Neural cell (in vitro differentiated cells): Measurements from ENCODE around the gene NOTUM. TPM values are rescaled to one million over a fixed set of nuclear protein-coding genes. Genes with fewer than 3 reads are reported as not detected.

Experiments used
- H2AFZ ChIP-seq: fragments of 200-600, 300-800 bp; sonication (generic), shearing (Covaris generic); 2 replicates; pipeline ENCODE4 v1.6.0; 2014; ENCODE audit warnings: low read depth, mild to moderate bottlenecking, antibody characterized with exemption, low read length, moderate library complexity
- H3F3A ChIP-seq: fragments of 200-600 bp; shearing (Covaris generic); 2 replicates; pipeline ENCODE4 v1.6.1; 2016; ENCODE audit warnings: mild to moderate bottlenecking, moderate library complexity, mixed read lengths, antibody characterized with exemption, low read length; ENCODE audit not compliant: insufficient read depth, poor library complexity, severe bottlenecking
- H3K27ac ChIP-seq: fragments of 200-600, 300-800 bp; sonication (generic), shearing (Covaris generic); 2 replicates; pipeline ENCODE4 v1.5.1; 2014; ENCODE audit warnings: mild to moderate bottlenecking, low read length, moderate library complexity
- H3K27me3 ChIP-seq: fragments of 300-800, 200-600 bp; sonication (generic), shearing (Covaris generic); 2 replicates; pipeline ENCODE4 v1.6.0; 2014; ENCODE audit warnings: mild to moderate bottlenecking, low read depth, low read length, moderate library complexity; ENCODE audit not compliant: insufficient read depth
- H3K36me3 ChIP-seq: fragments of 300-800, 200-600 bp; sonication (generic), shearing (Covaris generic); 2 replicates; pipeline ENCODE4 v1.5.1; 2014; ENCODE audit warnings: mild to moderate bottlenecking, antibody characterized with exemption, low read length, moderate library complexity; ENCODE audit not compliant: insufficient read depth
- H3K4me2 ChIP-seq: fragments of 300-800, 200-600 bp; sonication (generic), shearing (Covaris generic); 2 replicates; pipeline ENCODE4 v1.6.0; 2014; ENCODE audit warnings: mild to moderate bottlenecking, low read length
- H3K4me3 ChIP-seq: fragments of 300-800, 200-600 bp; sonication (generic), shearing (Covaris generic); 2 replicates; pipeline ENCODE4 v1.5.1; 2014; ENCODE audit warnings: mild to moderate bottlenecking, low read length, moderate library complexity
- H3K79me2 ChIP-seq: fragments of 200-600 bp; shearing (Covaris generic); replicated peaks from 2 replicates; pipeline ENCODE4 v1.6.0; 2014; ENCODE audit warnings: mild to moderate bottlenecking, low read length, moderate library complexity; ENCODE audit not compliant: insufficient read depth
- H3K9ac ChIP-seq: fragments of 300-800, 200-600 bp; sonication (generic), shearing (Covaris generic); 2 replicates; pipeline ENCODE4 v1.6.1; 2016; ENCODE audit warnings: mild to moderate bottlenecking, low read length, mixed read lengths
- H3K9me2 ChIP-seq: fragments of 200-600 bp; shearing (Covaris generic); 2 replicates; pipeline ENCODE4 v1.6.1; 2016; ENCODE audit warnings: mild to moderate bottlenecking, low read length, mixed read lengths; ENCODE audit not compliant: insufficient read depth
- H3K9me3 ChIP-seq: fragments of 200-600, 300-800 bp; sonication (generic), shearing (Covaris generic); 2 replicates; pipeline ENCODE4 v1.6.1; 2016; ENCODE audit warnings: mild to moderate bottlenecking, mixed run types, low read length, moderate library complexity, mixed read lengths
- H4K20me1 ChIP-seq: fragments of 200-600 bp; shearing (Covaris generic); 2 replicates; pipeline ENCODE4 v1.6.1; 2016; ENCODE audit warnings: mild to moderate bottlenecking, mixed run types; ENCODE audit not compliant: insufficient read depth
- CTCF ChIP-seq: fragments of 450-650 bp; IDR thresholded peaks from 2 replicates; pipeline ENCODE4 v1.5.1; 2014; ENCODE audit warnings: antibody characterized with exemption, mild to moderate bottlenecking, moderate library complexity; ENCODE audit not compliant: poor library complexity, severe bottlenecking
- EP300 ChIP-seq: fragments of 450-650 bp; conservative IDR thresholded peaks from 2 replicates; pipeline ENCODE4 v1.6.1; 2014; ENCODE audit warnings: antibody characterized with exemption, mild to moderate bottlenecking, moderate library complexity; ENCODE audit not compliant: poor library complexity, severe bottlenecking
- EZH2 ChIP-seq: fragments of 200-600, 300-800 bp; shearing (Covaris generic), sonication (generic); IDR thresholded peaks from 2 replicates; pipeline ENCODE4 v1.6.1; 2014; ENCODE audit warnings: antibody characterized with exemption, low read length, borderline replicate concordance, mild to moderate bottlenecking; ENCODE audit not compliant: insufficient read depth, poor library complexity, severe bottlenecking
- MXI1 ChIP-seq: fragments of 450-650 bp; conservative IDR thresholded peaks from 2 replicates; pipeline ENCODE4 v1.6.1; 2014; ENCODE audit warnings: antibody characterized with exemption, mild to moderate bottlenecking; ENCODE audit not compliant: poor library complexity, severe bottlenecking
- POLR2AphosphoS5 ChIP-seq: IDR thresholded peaks from 2 replicates; pipeline ENCODE4 v1.6.1; 2012
- RAD21 ChIP-seq: fragments of 450-650 bp; conservative IDR thresholded peaks from 2 replicates; pipeline ENCODE4 v1.6.1; 2014; ENCODE audit warnings: antibody characterized with exemption, mild to moderate bottlenecking, moderate library complexity
- REST ChIP-seq: IDR thresholded peaks from 2 replicates; pipeline ENCODE4 v1.6.1; 2012; ENCODE audit warnings: borderline replicate concordance
- SMC3 ChIP-seq: fragments of 450-650 bp; conservative IDR thresholded peaks from 2 replicates; pipeline ENCODE4 v1.6.1; 2014; ENCODE audit warnings: antibody characterized with exemption, mild to moderate bottlenecking, moderate library complexity; ENCODE audit not compliant: poor library complexity
- TAF1 ChIP-seq: IDR thresholded peaks from 2 replicates; pipeline ENCODE4 v1.6.1; 2012; ENCODE audit warnings: low read depth
- polyA plus RNA-seq: library from polyadenylated mRNA; depleted of rRNA; stranded (reverse); fragments of >200 nt; gene quantifications from 2 replicates; pipeline ENCODE4 v1.2.3, GENCODE V29; 2014

NOTUM gene
- polyA plus RNA-seq, 1 donor from 2014 or later, result not detected

- no peaks in the 10 kb centered on the region for H3F3A ChIP-seq
- no peaks in the 10 kb centered on the region for H3K36me3 ChIP-seq
- H2AFZ ChIP-seq, result no peak overlapping the region
- TF ChIP-seq MXI1 (no peak), TAF1 (no peak), CTCF (no peak), RAD21 (no peak), POLR2AphosphoS5 (no peak), SMC3 (no peak), EP300 (no peak), EZH2 (no peak), REST (no peak)
- H3K79me2 ChIP-seq, result no peaks in the 10 kb centered on the region
- no peaks in the 10 kb centered on the region for H3K9me2 ChIP-seq
- no peak overlapping the region for H3K4me3 ChIP-seq
- no peak overlapping the region for H3K4me2 ChIP-seq
- H3K9ac ChIP-seq, result no peak overlapping the region
- H3K27me3 ChIP-seq, result no peaks in the 10 kb centered on the region
- no peaks in the 10 kb centered on the region for H3K9me3 ChIP-seq
- no peak overlapping the region for H3K27ac ChIP-seq
- H4K20me1 ChIP-seq, result no peaks in the 10 kb centered on the region
Observed at GRCh38 chr17:81933178-81933699, 27.7 kb downstream of the NOTUM start.

- Histone ChIP-seq H3K36me3 (no peaks in the 10 kb centered on the region), H2AFZ (no peak overlapping the region), H4K20me1 (no peaks in the 10 kb centered on the region), H3K9me2 (no peaks in the 10 kb centered on the region), H3K9ac (no peak overlapping the region), H3F3A (no peaks in the 10 kb centered on the region), H3K9me3 (no peaks in the 10 kb centered on the region), H3K79me2 (no peaks in the 10 kb centered on the region), H3K4me3 (no peak overlapping the region), H3K4me2 (no peak overlapping the region), H3K27ac (no peak overlapping the region), H3K27me3 (no peaks in the 10 kb centered on the region)
- no peak for TF ChIP-seq POLR2AphosphoS5
- TF ChIP-seq MXI1, result no peak
- TF ChIP-seq EP300, result no peak
- no peak for TF ChIP-seq SMC3
- no peak for TF ChIP-seq REST
- no peak for TF ChIP-seq EZH2
- TF ChIP-seq RAD21, result no peak
- no peak for TF ChIP-seq TAF1
- no peak for TF ChIP-seq CTCF
Observed at GRCh38 chr17:81932333-81932983, 28.5 kb downstream of the NOTUM start.
